ENCODE results near the gene ABCB4.

ABCB4 gene

GRCh38 chr7:87475359-87476178 lies at the start of gene ABCB4:
TSS of gene ABCB4 (minus strand) at chr7:87475680. CDS start at chr7:87475465, 215 bp downstream.
- no peak for DNase-seq

- no peak for DNase-seq
These were observed 43.3 kb upstream of the ABCB4 start for GRCh38 chr7:87518735-87519134.

- no peak for DNase-seq
These were observed 42.4 kb upstream of the ABCB4 start for GRCh38 chr7:87517891-87518290.

- no peak for DNase-seq
These were observed 41.8 kb upstream of the ABCB4 start for GRCh38 chr7:87517136-87517815.

- DNase-seq, result no peak
These were observed 38.4 kb upstream of the ABCB4 start for GRCh38 chr7:87513735-87514335.

GRCh38 chr7:87512906-87513305 lies 37.4 kb upstream of the ABCB4 start:
- no peak for DNase-seq

GRCh38 chr7:87511510-87511909 lies 36.0 kb upstream of the ABCB4 start:
- DNase-seq, result no peak

- DNase-seq, result no peak
These were observed 35.0 kb upstream of the ABCB4 start for GRCh38 chr7:87510411-87510875.

GRCh38 chr7:87507446-87507845 lies 32.0 kb upstream of the ABCB4 start:
- DNase-seq, result no peak

- no peak for DNase-seq
These were observed 31.0 kb upstream of the ABCB4 start for GRCh38 chr7:87506246-87507180.

- DNase-seq, result no peak
These were observed 30.2 kb upstream of the ABCB4 start for GRCh38 chr7:87505557-87506245.

GRCh38 chr7:87505122-87505521 lies 29.6 kb upstream of the ABCB4 start:
- no peak for DNase-seq

- no peak for DNase-seq
These were observed 24.0 kb upstream of the ABCB4 start for GRCh38 chr7:87499494-87499893.

- no peak for DNase-seq
These were observed 23.4 kb upstream of the ABCB4 start for GRCh38 chr7:87498893-87499292.

- no peak for DNase-seq
These were observed 22.0 kb upstream of the ABCB4 start for GRCh38 chr7:87497482-87497881.

GRCh38 chr7:87495366-87495765 lies 19.9 kb upstream of the ABCB4 start:
- no peak for DNase-seq

- no peak for DNase-seq
These were observed 19.0 kb upstream of the ABCB4 start for GRCh38 chr7:87494454-87494853.

- no peak for DNase-seq
These were observed 7.7 kb upstream of the ABCB4 start for GRCh38 chr7:87483131-87483530.

GRCh38 chr7:87482115-87482514 lies 6.6 kb upstream of the ABCB4 start:
- DNase-seq, result no peak

- DNase-seq, result no peak
These were observed 4.9 kb upstream of the ABCB4 start for GRCh38 chr7:87480386-87480785.

GRCh38 chr7:87479951-87480350 lies 4.5 kb upstream of the ABCB4 start:
- DNase-seq, result no peak

- no peak for DNase-seq
These were observed 688 bp upstream of the ABCB4 start for GRCh38 chr7:87476179-87476557.
